Right atrium auricular region (tissue), 2 donors: Measurements from ENCODE around the gene TOMT. TPM values are rescaled to one million over a fixed set of nuclear protein-coding genes. Genes with fewer than 3 reads are reported as not detected.

Experiments
- DNase-seq: peaks from one replicate; pipeline ENCODE4 v3.0.0-alpha.2; 2019; ENCODE audit warnings: low spot score
- H3K27ac ChIP-seq, 2 donors: fragments of 200-600 bp; sonication (generic); 1 replicate in 1 of 2; 2 replicates in 1 of 2; pipeline ENCODE4 v1.5.1; 2016 to 2019
- H3K27me3 ChIP-seq, 2 donors: fragments of 200-600 bp; sonication (generic); one replicate each; pipeline versions ENCODE4 v1.5.1 to v1.6.0; 2017 to 2019
- H3K36me3 ChIP-seq: fragments of 200-600 bp; sonication (generic); one replicate; pipeline ENCODE4 v1.5.1; 2016
- H3K4me1 ChIP-seq, 2 donors: fragments of 200-600 bp; sonication (generic); one replicate each; pipeline versions ENCODE4 v1.5.1 to v1.6.0; 2017 to 2019
- H3K4me3 ChIP-seq, 2 donors: fragments of 200-600 bp; sonication (generic); 1 replicate in 1 of 2; 2 replicates in 1 of 2; pipeline ENCODE4 v1.5.1; 2017 to 2019; ENCODE audit warnings: mild to moderate bottlenecking in 1 of 2, moderate library complexity in 1 of 2
- H3K9me3 ChIP-seq, 2 donors: fragments of 200-600 bp; sonication (generic); one replicate each; pipeline ENCODE4 v1.5.1; 2019
- microRNA-seq, 2 donors: library from miRNA; unstranded; fragments of <30 nt; microRNA quantifications; one replicate each; pipeline ENCODE4, GENCODE V29; 2016 to 2017; ENCODE audit warnings: borderline number of aligned reads in 2 of 2, borderline replicate concordance in 1 of 2
- total RNA-seq, 2 donors: library from RNA; depleted of rRNA; stranded (reverse); fragments of >200 nt; gene quantifications; one replicate each; pipeline ENCODE4 v1.1.0, GENCODE V29; 2016
- TF ChIP-seq, protein P1 (sequence below), 2 donors: fragments of 200-600 bp; sonication (generic); IDR thresholded peaks; one replicate each; pipeline ENCODE4 v1.5.1; 2019; ENCODE audit warnings: antibody characterized with exemption in 2 of 2

TOMT gene
- total RNA-seq, 2 donors from 2014 or later = not detected

DNA sequence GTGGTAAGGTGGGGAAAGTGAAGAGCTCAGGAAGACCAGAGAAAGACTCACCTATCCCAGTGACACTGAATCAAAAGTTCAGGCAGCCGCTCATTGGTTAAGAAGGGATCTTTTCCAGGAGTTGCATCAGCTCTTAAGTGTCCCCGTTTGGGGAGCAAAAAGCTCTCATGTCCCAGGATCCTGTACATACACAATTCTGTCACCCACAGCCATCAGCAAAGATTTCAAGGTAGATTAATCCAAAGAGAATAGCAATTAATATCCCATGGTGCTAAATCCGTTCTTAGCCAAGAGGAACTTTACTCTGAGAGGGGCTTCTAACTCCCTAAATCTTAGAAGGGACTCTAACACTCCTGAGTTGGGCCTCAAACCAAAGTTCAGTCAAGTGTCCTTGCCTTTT is 49.1 kb downstream of the TOMT start:
- H3K36me3 ChIP-seq = no peaks in the 10 kb centered on the region
- no peak for DNase-seq
- no peak overlapping the region for H3K4me3 ChIP-seq
- no peaks in the 10 kb centered on the region for H3K4me1 ChIP-seq
- no peaks in the 10 kb centered on the region for H3K27me3 ChIP-seq
- H3K27ac ChIP-seq = no peak overlapping the region
- no peaks in the 10 kb centered on the region for H3K9me3 ChIP-seq
- TF ChIP-seq, protein P1, sequence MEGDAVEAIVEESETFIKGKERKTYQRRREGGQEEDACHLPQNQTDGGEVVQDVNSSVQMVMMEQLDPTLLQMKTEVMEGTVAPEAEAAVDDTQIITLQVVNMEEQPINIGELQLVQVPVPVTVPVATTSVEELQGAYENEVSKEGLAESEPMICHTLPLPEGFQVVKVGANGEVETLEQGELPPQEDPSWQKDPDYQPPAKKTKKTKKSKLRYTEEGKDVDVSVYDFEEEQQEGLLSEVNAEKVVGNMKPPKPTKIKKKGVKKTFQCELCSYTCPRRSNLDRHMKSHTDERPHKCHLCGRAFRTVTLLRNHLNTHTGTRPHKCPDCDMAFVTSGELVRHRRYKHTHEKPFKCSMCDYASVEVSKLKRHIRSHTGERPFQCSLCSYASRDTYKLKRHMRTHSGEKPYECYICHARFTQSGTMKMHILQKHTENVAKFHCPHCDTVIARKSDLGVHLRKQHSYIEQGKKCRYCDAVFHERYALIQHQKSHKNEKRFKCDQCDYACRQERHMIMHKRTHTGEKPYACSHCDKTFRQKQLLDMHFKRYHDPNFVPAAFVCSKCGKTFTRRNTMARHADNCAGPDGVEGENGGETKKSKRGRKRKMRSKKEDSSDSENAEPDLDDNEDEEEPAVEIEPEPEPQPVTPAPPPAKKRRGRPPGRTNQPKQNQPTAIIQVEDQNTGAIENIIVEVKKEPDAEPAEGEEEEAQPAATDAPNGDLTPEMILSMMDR (IDR thresholded peaks at IDR 0.05) = no peak

DNA sequence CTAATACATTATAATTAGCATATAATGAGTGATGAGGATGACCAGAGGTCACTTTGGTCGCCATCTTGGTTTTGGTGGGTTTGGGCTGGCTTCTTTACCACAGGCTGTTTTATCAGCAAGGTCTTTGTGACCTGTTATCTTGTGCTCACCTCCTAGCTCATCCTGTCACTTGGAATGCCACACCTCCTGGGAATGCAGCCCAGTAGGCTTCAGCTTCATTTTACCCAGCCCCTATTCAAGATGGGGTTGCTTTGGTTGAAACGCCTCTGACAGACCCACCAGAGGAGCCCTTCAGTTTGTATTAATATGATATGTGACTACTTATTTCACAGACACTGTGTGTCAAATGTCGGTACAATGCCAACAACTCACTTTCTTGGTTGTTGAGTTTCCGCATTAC is 50.0 kb downstream of the TOMT start:
- Histone ChIP-seq H3K27ac (no peak overlapping the region), H3K36me3 (no peaks in the 10 kb centered on the region), H3K4me1 (no peaks in the 10 kb centered on the region), H3K4me3 (no peak overlapping the region), H3K27me3 (no peaks in the 10 kb centered on the region), H3K9me3 (no peaks in the 10 kb centered on the region)
- TF ChIP-seq, protein P1 (IDR thresholded peaks at IDR 0.05) = no peak
- DNase-seq = no peak

DNA sequence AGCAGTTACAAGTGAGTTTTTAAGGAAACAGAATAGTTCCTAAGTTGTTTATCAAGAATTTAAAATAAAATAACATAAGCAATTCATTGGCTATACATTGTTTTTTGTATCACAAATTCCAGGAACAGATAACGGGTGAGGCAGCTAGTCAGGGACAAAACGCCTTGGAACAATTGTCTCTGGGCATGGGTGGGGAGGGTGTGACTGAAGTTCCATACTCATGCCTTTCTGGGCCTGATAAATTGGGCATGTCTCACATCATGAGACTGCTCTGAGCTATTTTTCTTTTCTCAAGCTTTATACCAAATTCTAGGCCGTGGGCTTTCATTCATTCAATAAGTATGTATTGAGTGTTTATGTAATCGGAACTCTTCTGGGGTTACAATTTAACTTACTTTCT is 51.4 kb downstream of the TOMT start:
- TF ChIP-seq, protein P1 (IDR thresholded peaks at IDR 0.05) = no peak
- DNase-seq = no peak
- H3K4me1 ChIP-seq = no peaks in the 10 kb centered on the region
- no peaks in the 10 kb centered on the region for H3K27me3 ChIP-seq
- no peak overlapping the region for H3K4me3 ChIP-seq
- no peaks in the 10 kb centered on the region for H3K36me3 ChIP-seq
- H3K9me3 ChIP-seq = no peaks in the 10 kb centered on the region
- H3K27ac ChIP-seq = no peak overlapping the region

Small RNA genes within 50 kb of the gene (microRNA-seq; reads per million reads assigned to microRNA genes)
- 0 reads per million in 2 donors for gene MIR3165

Other genes starting within 250 kb of the TOMT start
- gene DEFB131B, start 227.5 kb upstream of the TOMT start, total RNA-seq = not detected
- gene XNDC1N, start 177.3 kb upstream of the TOMT start, total RNA-seq = 1 to 10 TPM; 1.4 to 1.5 TPM
- 10 to 100 TPM; 21.6 to 25.8 TPM for gene RNF121, start 176.9 kb upstream of the TOMT start, total RNA-seq
- gene IL18BP, start 107.0 kb upstream of the TOMT start, total RNA-seq = 1 to 10 TPM in 1 of 2 donors, under 1 TPM in 1; 0.59 to 3.0 TPM
- gene NUMA1, start 25.4 kb upstream of the TOMT start, total RNA-seq = 100 to 1,000 TPM; 102 to 130 TPM
- 1 to 10 TPM; 4.0 to 7.6 TPM for gene LRRC51, start 25.1 kb upstream of the TOMT start, total RNA-seq
- 100 to 1,000 TPM; 103 to 117 TPM for gene LAMTOR1, start 2.6 kb upstream of the TOMT start, total RNA-seq
- 10 to 100 TPM; 26.4 to 30.0 TPM for gene ANAPC15, start 6.8 kb downstream of the TOMT start, total RNA-seq
- gene FOLR3, start 29.8 kb downstream of the TOMT start, total RNA-seq = not detected
- not detected for gene FOLR1, start 86.2 kb downstream of the TOMT start, total RNA-seq
- gene FOLR2, start 110.9 kb downstream of the TOMT start, total RNA-seq = 10 to 100 TPM; 10.8 to 32.5 TPM
- 10 to 100 TPM; 68.8 to 84.5 TPM for gene INPPL1, start 118.8 kb downstream of the TOMT start, total RNA-seq
- gene PHOX2A, start 138.3 kb downstream of the TOMT start, total RNA-seq = not detected